Thoracic aorta (tissue), 2 donors: ENCODE results near the gene XPA. TPM values are rescaled to one million over a fixed set of nuclear protein-coding genes. Genes with fewer than 3 reads are reported as not detected.
A peak's percentile ranks its signal among the peaks of the same experiment; 100 is the strongest.

ENCODE experiments used
- ATAC-seq: fragments of 150-250 bp; one replicate; pipeline ENCODE4 v1.8.0; 2017; ENCODE audit warnings: low read depth; ENCODE audit not compliant: insufficient number of reproducible peaks, low FRiP score
- DNase-seq: peaks from one replicate; pipeline ENCODE4 v3.0.0-alpha.2; 2020; ENCODE audit warnings: low spot score
- H3K27ac ChIP-seq, 2 donors: fragments of 200-600 bp; sonication (generic); 1 replicate in 1 of 2; 2 replicates in 1 of 2; pipeline ENCODE4 v1.5.1; 2016; ENCODE audit warnings: mild to moderate bottlenecking in 2 of 2, moderate library complexity in 2 of 2
- H3K27me3 ChIP-seq: fragments of 200-600 bp; sonication (generic); replicated peaks from 2 replicates; pipeline ENCODE4 v1.6.0; 2016; ENCODE audit warnings: mild to moderate bottlenecking; ENCODE audit not compliant: insufficient read depth
- H3K36me3 ChIP-seq: fragments of 200-600 bp; sonication (generic); one replicate; pipeline ENCODE4 v1.5.1; 2016
- H3K4me1 ChIP-seq, 2 donors: fragments of 200-600 bp; sonication (generic); 1 replicate in 1 of 2; 2 replicates in 1 of 2; pipeline versions ENCODE4 v1.5.1 to v1.6.0; 2016; ENCODE audit warnings: low read depth in 2 of 2, mild to moderate bottlenecking in 1 of 2; ENCODE audit not compliant: control insufficient read depth in 1 of 2
- H3K4me3 ChIP-seq: fragments of 200-600 bp; sonication (generic); 2 replicates; pipeline ENCODE4 v1.5.1; 2016; ENCODE audit warnings: mild to moderate bottlenecking
- H3K9me3 ChIP-seq: fragments of 200-600 bp; sonication (generic); 2 replicates; pipeline ENCODE4 v1.5.1; 2016
- total RNA-seq, 2 donors: library from RNA; depleted of rRNA; stranded (reverse); fragments of >200 nt; gene quantifications; one replicate each; pipeline versions ENCODE4 v1.1.0 to v1.2.3, GENCODE V29; 2016
- TF ChIP-seq, protein P1 (sequence below): fragments of 200-600 bp; sonication (generic); IDR thresholded peaks from one replicate; pipeline ENCODE4 v1.5.1; 2019; ENCODE audit warnings: antibody characterized with exemption

Gene XPA
- total RNA-seq, 2 donors from 2014 or later: 15.0 to 23.2 TPM

DNA sequence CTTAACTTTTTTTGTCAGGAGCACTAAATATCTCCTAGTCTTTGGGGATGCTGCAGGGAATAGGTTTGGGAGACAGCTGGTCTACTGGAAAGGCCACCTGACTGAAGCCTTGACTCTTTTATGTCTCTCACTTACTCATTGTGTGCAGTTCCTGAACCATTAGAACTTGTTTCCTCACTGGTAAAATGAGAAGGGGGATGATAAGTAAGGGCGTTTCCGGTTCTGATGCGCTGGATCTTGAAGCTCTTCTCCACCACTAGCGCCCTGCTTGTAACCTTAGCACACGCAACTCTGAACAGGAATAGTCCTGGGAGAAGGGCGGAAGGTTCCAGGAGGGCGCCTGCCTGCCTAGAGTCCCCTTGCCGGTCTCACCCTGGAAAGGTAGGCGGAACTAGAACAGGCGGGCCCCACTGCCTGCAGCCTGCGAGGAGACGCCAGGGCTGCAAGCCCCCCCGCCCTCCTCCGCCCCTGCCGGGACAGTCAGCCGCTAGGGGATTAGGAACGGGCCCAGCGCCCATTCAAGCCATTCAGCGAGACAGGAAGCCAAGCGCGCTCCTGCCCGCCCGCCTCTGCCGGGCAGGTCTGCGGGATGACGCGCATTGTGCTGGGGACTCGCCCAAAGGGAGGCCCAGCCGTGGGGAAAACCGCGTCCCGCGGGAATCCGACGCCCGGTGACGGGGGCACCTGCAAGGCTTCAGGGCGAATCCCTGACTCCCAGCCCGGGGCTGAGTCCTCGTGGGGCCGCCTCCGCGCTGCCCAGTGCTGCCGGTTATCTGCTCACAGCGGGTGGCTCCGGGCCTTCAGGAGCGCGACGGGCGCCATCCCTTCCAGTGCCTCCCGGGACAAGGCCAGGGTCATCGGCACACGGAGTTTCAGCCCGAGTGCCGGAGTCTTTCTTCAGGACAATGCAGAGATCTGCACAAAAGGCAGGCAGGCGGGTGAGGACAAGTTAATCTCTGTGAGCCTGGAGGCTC is 44.0 kb upstream of the XPA start:
- H3K9me3 ChIP-seq: peaks cover 4% of the 10 kb centered on the region
- peak overlapping the region; percentile 60 for H3K4me3 ChIP-seq
- H3K4me1 ChIP-seq: peaks cover 0 to 7% of the 10 kb centered on the region in 2 donors
- DNase-seq (peak; percentile 4), ATAC-seq (no peak)
- no peak overlapping the region for H3K27ac ChIP-seq
- TF ChIP-seq, protein P1, sequence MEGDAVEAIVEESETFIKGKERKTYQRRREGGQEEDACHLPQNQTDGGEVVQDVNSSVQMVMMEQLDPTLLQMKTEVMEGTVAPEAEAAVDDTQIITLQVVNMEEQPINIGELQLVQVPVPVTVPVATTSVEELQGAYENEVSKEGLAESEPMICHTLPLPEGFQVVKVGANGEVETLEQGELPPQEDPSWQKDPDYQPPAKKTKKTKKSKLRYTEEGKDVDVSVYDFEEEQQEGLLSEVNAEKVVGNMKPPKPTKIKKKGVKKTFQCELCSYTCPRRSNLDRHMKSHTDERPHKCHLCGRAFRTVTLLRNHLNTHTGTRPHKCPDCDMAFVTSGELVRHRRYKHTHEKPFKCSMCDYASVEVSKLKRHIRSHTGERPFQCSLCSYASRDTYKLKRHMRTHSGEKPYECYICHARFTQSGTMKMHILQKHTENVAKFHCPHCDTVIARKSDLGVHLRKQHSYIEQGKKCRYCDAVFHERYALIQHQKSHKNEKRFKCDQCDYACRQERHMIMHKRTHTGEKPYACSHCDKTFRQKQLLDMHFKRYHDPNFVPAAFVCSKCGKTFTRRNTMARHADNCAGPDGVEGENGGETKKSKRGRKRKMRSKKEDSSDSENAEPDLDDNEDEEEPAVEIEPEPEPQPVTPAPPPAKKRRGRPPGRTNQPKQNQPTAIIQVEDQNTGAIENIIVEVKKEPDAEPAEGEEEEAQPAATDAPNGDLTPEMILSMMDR: no peak
- no peaks in the 10 kb centered on the region for H3K27me3 ChIP-seq
- no peaks in the 10 kb centered on the region for H3K36me3 ChIP-seq

DNA sequence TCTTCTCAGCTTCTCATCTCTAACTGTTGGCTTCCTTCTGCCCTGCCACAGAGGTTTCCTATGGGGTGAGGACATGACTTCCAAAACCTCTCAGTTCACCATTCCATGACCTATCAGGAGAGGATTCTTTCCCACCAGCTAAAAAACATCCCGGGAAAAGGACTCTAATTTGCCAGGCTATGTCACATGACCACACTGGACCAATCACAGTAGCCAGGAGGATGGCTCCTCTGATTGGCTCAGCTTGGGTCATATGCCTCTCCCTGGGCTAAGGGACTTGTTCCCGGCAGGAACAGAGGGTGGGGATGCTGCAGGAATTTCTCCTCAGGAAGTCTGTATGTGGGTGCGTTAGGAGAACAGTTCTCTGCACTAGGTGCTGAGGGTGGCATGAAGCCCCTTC is 40.3 kb upstream of the XPA start:
- peaks cover 0 to 7% of the 10 kb centered on the region in 2 donors for H3K4me1 ChIP-seq
- ATAC-seq: no peak
- H3K36me3 ChIP-seq: no peaks in the 10 kb centered on the region
- TF ChIP-seq, protein P1: no peak
- H3K4me3 ChIP-seq: no peak overlapping the region
- no peaks in the 10 kb centered on the region for H3K27me3 ChIP-seq
- H3K27ac ChIP-seq: no peak overlapping the region
- peaks cover under 1% of the 10 kb centered on the region for H3K9me3 ChIP-seq
- DNase-seq: no peak

DNA sequence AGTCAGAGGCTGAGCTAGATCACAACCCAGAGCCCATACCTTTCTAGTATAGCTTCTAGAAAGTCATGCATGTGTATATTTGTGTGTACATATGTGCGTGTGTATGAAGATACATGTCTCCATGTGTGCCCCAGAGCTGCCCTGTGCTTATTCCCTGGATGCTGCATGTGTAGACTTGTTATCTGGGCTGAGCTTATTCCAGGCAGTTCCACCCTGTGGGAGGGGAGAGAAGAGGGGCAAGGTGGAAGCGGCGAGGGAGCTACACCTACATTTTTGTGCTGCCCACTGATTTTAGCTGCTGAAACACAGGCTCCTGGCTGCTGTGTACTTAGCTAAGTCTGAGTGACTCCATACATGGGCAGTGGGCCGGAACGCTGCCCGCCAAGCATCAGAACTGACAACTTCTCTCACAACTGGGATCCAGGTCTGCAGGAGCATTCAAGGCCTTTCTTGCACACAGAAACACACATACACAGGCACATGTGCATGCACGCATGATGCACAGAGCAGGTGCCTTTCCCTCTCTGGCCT is 38.0 kb upstream of the XPA start:
- no peak for DNase-seq
- ATAC-seq: no peak
- H3K4me3 ChIP-seq: no peak overlapping the region
- no peaks in the 10 kb centered on the region for H3K36me3 ChIP-seq
- no peaks in the 10 kb centered on the region for H3K9me3 ChIP-seq
- H3K27me3 ChIP-seq: no peaks in the 10 kb centered on the region
- no peaks in the 10 kb centered on the region for H3K4me1 ChIP-seq
- TF ChIP-seq, protein P1: no peak
- no peak overlapping the region for H3K27ac ChIP-seq

DNA sequence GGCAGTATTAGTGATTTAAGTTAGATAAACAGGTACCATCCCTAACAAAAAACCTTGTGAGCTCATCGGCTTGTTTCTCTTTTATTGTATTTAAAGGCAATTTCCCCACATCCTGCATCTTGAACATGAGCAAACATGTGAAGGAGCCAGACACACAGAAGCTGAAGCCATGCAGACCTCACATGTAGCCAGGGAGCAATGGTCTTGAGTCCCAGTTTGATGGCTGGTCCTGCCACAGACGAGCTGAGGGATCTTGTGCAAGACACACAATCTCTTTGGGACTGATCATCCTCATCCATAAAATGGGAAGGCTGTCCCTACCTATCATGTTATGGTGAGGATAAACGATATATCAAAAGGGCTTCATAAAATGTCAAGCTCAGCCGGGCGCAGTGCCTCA is 29.6 kb upstream of the XPA start:
- Histone ChIP-seq H3K4me3 (no peak overlapping the region), H3K27me3 (no peaks in the 10 kb centered on the region), H3K9me3 (no peaks in the 10 kb centered on the region), H3K27ac (no peak overlapping the region), H3K36me3 (no peaks in the 10 kb centered on the region), H3K4me1 (no peaks in the 10 kb centered on the region)
- DNase-seq: no peak
- no peak for ATAC-seq
- TF ChIP-seq, protein P1: no peak

DNA sequence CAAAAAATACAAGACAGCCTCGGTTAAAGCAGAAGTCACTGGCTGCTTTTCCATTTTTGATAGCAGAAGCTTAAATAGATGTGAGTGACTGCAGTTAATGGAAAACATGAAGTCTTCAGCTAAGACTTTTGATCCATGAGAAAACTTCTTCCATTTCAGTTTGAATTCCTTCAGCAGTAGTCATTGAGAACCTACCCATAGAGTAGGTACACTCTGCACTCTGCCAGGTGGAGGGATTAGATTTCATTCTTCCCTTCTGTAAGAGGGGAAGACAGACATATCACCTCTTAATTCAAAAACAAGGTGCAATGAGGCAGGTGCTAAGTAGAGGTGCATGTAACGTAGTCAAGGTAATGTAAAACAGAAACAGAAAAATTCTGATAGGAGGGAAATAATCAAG is 26.7 kb upstream of the XPA start:
- Histone ChIP-seq H3K27ac (no peak overlapping the region), H3K9me3 (no peaks in the 10 kb centered on the region), H3K36me3 (no peaks in the 10 kb centered on the region), H3K4me3 (no peak overlapping the region), H3K4me1 (no peaks in the 10 kb centered on the region), H3K27me3 (no peaks in the 10 kb centered on the region)
- TF ChIP-seq, protein P1: no peak
- DNase-seq: no peak
- no peak for ATAC-seq
